ENCODE measurements around the gene EPHB6.

The EPHB6 gene

DNA sequence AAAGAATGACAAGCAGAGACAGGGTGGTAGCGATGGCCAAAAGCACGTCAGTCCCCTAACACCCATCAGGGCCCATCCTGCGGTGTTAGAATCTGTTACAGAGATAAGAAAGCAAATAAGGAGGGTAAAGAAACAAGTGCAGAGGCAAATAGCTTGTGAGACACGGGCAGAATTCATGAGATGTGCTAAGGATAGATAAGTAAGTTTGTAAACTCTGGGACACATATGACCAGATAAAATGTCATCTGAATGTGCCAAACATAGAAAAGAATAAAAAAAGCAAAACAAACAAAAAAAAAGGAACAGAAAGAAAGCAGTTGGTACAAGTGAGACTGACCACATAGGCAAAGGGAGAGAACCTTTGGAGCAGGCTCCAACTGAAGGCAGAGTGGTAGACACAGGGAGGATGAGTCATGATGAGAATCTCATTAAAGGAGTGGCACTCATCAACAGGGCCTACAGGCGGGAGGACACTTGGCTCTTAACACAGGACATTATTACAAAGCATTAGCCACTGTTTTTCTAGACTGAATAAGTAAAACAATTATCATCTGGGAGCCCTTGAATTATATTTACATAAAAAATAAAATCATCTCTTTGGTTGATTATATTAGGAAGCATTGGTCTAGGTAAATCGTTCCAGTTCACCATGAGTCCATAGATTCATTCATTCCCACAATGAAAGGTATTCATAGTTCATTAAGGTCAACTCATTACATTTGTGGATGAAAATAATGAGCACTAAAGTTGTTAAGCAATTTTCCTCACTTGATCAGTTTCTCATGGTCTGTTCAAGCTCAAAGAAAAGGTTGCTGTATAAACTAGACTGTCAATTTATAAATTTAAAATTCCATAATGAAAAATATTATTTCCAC lies 21.5 kb upstream of the EPHB6 start:
- no peak for FAIRE-seq

DNA sequence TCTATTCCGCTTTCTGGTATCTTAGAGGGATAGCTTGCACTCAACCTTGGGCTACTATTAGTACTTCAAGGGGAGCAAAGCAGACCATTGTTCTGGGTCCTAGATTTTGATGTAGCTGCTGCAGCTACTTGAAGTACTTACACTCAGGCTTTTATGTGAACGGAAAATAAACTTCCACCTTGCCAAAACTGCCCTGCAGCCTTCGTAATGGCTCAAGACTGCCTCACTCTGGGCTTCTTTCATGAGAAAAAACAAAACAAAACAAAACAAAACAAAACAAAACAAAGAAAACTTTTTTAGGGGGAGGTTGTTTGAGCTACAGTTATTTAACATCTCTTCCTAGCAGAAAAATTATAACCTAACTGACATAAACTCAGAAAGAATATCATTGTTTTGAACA lies 19.4 kb upstream of the EPHB6 start:
- no peak for FAIRE-seq

DNA sequence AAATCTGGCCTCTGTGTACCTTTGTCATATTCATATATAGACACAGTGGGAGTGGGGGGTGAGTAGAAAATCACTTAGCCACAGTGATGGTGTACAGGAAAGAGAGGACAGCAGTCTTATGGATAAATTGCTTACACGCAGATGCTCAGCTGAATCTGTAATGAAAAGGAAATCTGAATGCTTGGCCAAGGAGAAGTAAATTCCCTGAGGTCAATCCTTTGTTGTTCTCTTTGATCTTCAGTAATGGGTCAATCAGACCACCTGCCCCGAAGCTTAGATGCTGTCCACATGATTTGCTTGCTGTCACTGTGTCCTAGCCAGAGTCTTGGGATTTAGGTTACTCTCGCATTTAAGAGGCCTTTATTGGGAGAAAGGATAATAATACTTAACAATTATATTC lies 18.4 kb upstream of the EPHB6 start:
- FAIRE-seq, result no peak

DNA sequence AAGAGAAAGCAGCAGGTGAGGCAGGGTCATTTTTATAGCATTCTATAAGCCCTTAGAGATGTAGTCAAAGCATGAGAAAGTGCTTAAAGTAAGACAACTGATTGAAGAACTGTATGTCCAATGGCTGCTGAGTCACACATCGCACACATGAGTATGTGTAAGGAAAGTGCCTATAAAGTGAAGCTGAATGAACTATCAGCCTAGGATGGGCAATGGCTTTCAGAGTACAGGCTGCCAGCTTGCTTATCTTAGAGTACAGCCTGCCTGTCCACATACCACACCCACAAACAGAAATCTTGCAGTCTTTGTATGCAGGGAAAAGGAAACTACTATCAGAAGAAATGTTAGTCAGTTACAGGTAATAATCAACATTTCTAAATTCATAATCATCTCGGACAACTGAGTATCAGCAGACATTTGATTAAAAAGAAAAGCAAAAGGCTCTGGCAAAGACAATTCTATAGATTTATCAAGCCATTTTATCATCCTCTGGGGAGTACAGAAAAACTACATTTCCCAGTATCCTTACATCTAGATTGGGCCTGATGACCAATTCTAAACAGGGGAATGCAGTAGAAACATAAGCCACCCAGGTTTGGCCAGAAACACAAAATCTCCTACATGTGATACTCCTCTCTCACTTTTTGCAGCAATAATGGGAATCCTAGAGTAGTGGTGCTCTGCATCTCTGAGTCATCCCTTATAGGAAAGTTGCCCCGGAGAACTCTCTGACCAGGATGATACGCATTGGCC lies 16.2 kb upstream of the EPHB6 start:
- FAIRE-seq, result no peak

DNA sequence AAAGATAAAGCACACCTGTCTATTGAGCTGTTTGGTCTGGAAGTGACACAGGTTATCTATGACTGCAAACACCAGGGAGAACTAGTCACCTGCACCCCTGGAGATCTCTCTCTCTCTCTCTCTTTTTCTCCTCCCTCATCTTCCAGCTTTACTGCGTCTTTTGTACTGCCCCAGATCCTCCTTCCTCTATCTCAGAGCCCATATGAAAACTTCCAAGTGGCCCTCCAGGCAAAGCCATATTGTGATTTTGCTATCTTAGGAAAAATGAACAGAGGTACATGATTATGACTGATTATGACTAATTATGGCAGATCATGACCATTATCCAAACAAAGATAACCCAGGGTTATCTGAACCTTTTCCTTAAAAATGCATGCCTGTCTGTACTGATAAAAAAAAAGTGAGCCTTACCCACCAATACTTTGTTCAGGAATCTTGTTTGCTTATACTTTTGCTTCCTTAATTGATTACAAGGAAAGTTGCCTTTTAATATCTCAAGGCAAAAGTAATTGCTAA lies 12.6 kb upstream of the EPHB6 start:
- no peak for FAIRE-seq

DNA sequence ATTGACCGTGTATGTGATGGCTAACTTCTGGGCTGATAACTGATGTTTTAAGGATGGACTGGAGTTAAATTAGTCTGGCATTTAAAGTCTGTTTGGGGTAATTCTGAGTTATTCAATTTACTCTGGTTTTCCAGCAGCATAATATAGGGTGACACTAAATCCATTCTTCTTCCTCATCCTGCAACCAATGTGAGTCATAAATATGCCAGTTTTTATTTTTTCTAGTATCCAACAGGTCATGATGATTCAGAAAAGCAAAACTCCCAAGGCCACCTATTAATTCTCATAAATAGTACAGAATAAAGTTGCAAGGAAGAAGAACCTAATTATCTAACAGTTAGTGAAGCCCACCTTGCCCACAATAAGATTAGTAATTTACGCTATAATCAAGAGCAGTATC lies 7.5 kb upstream of the EPHB6 start:
- no peak for FAIRE-seq

DNA sequence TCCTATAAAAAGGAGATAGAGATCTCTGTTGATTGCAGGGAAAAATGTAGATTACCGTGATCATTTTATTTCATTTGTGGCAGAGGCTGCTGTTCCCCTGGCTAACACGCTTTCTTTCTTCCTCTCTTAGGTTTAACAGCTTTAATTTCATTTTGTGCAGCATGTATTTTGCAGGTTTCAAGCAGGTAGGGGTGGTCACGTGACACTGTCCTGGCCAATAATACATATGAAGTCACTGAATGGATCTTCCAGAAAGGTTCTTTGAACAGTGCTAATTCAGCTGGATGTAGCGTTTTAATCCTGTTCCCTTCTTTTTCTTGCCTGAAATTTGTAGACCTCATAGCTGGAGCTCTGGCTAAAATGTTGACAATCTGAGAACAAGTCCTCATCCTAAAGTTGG lies 3.6 kb upstream of the EPHB6 start:
- no peak for FAIRE-seq

DNA sequence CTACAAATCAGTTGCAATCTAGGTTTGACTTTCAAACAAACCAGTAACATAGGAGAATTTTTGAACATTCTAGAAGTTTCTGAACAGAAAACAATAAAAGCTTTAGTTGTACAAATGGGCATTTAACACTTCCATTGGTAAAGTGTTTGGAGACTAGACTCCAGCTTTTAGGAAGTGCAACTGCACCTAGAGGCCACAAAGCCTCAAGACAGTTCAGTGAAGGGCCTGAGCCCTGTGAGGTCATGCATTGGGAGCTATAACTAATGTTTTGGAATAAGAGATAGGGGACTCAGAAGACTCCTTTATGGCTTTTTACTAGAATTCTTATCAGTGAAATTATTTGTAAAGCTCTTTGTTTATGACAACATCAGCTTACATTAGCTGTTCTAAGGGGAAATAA lies 3.0 kb upstream of the EPHB6 start:
- FAIRE-seq, result no peak

DNA sequence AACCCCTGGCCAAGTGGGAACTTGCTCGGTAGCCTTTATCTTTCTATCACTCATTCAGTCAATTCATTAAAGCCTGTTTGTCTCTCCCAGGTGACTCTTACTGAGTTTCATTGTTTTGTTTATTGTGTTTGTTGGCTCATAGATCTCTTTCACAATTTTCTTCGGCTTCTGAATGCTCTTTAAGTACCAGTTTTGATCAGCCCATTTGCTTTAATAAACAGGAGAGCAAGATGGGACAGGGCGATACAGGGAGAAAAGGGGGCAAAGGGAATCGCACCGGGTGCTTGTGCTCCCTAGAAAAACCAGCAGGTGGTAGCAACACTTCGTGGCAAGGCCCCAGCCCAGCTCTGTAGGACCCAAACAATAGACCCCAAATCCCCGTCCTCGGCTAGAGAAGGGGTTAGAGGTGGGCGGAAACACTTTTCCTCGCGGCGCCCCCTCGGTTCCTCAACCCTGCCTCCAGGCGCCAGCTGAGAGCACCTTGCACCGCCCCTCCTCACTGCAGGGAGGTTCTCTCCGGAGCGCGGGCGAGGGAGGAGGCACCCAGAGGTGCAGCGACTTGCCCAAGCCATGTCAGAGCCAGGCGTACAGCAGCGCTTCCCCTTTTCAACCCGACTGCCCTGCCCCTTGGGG lies 1.0 kb upstream of the EPHB6 start:
- no peak for FAIRE-seq

DNA sequence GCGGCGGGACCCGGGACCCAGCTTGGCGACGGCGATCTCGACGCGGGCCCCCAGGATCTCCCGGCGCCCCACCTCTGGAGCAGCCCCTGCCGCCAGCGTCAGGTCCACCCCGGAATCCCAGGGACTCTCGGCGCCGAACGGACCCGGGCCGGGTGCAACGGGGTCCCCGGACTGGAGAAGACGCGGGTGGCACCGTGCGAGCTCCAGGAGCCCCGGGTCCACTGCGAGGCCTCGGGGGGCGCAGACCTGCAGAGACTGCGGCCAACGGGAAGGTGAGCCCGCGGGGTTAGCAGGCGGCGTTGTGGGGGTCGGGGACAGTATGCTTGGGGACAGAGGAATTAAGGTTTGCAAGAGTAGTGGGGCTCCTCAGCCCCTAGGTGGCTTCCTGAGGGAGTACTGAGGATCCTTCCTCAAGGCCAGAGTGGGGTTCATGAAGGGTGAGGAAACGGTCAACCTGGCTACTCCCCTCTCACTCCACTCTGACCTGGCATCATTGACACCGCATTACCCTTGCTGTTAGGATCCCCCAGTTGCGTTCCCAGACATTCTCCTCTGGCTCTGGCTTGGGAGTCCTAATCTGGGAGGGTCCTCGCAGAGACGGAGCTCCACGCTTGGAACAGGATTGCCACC lies 353 bp downstream of the EPHB6 start:
- FAIRE-seq, result no peak

DNA sequence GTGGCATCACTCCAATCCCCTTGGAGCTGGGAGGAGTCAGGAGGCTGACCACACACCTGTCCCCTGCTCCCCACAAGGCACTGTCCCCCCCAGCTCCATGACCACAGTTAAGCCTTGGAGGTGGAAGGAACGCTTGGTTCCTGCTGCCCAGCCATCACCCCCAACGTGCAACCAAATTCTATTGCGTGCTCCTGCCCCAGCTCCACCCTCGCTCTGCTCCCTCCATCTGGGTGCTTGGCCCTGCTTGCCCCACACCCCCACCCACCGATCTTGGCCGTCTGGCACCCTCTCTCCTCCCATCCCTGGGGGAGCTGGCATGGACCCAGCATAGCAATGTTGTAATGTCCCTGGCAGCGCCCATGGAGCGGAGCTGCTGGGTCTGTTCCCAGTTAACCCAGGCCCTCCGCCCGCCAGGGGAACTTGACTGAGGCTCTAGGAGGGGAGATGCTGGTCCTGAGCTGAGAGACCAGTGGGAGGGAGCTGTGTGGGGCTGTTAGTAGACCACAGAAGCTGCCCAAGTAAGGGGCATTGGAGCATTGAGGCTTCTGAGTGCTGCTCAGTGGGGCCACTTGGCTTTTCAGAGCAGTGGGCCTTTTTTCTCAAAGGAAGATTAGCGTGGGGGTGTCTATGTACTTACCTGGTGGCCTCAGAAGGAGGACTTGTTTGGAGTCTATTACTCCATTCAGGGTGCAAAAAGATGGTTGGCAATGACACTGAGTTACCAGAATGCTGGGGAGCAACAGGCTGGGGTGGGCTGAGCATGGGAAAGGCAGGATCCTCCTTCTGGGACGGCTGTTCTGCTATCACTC lies 1.1 kb downstream of the EPHB6 start:
- FAIRE-seq, result no peak

DNA sequence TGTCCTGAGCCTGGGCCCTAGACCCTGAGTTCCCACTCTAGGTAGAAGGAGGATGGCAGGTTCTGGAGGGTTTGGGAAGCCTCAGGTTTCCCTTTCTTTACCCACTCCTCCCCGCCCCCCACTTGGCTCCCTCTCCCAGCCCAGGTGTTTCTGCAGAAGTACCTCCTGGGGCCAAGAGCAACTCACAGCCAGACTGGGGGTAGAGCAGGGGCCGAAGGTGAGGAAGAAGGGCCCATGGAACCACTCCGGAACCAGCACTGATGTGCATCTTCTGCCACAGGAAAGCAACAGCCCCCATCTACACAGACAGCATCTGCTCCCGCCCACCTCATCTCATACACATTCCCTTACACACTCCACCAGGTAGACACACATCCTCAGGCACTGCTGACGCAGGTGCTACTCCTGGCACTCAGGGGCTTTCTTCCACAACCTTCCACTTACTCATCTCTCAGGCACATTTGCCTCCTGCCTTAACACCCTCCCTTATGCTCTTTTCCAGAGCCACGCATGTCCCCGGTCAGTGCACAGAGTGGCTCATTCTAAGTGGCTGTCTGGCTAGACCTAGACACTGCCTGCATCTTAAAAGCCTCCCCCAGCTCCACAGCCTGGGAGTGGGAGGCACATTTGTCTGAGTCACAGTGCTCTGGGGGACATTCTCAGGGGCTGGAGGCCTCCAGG lies 1.8 kb downstream of the EPHB6 start:
- FAIRE-seq, result no peak

DNA sequence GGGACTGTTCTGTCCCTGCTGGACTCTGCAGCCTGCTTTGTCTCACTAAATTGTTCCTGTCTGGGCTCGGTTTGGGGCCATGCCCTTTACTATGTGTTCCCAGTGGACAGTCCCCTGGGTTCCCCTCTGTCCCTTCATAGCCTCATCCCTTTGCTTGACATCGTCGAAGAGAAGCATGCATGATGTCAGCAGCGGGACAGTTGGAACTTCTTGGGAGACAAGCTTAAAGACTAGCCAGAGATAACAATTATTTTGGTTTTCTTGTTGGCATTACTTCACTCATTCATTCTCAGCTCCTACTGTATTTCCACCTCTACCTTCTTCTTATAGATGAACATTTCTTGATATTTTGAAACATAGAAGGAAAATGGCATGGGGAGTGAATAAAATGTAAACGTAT lies 2.7 kb downstream of the EPHB6 start:
- FAIRE-seq, result no peak

DNA sequence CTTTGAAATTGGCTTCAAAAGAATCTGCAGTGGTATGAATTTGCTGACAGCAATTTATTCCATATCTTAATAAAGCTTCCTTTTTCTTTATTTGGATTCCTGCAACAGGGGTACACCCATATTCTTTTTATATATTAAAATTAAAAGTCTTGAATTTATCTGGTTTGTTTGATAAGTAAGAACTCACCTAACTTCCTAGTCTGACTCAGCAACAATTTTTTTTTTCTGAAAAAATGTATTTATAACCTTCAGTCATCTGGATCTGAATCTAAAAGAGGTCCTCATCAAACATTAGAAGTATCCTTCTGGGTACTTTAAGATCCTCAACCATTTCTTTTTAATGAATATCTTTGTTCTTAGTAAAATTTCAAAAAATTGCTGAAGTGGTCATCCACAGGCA lies 4.5 kb downstream of the EPHB6 start:
- no peak for FAIRE-seq

DNA sequence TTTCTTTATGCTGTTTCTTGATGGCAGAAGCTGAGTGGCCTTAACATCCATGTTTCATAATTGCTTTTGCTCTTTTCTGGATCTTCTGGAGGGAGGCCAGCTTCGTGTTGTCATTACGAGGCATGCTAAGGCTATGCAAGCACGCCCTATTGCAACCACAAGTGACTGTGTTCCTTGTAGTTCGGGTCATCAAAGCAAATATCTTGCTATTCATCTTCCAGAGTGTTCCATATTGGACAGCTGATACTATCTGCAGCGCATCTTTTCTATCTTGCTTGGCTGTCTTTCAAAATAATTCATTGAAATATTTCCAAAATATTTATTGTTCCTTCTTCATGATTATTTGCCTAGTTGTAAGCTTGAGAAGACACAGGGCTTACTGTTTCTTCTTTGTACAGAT lies 5.0 kb downstream of the EPHB6 start:
- no peak for FAIRE-seq

DNA sequence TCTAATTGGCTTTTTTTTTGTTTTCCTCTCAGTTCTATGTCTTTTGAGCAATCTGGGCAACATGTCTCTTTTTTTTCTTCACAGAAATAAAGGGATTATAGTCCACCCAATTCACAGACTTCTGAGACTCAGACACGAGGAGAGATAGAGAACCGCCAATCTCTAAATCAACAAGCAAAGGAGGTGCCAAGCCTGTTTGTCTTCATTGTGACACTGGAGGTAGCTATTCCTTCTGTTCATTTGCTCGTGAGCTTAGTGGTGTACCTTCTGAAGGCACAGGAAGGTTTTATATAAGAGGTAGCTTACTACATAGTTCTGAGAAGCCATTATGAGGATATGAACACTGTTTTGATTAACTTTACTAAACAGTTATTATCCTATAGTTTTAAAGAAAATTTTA lies 6.1 kb downstream of the EPHB6 start:
- FAIRE-seq, result no peak

DNA sequence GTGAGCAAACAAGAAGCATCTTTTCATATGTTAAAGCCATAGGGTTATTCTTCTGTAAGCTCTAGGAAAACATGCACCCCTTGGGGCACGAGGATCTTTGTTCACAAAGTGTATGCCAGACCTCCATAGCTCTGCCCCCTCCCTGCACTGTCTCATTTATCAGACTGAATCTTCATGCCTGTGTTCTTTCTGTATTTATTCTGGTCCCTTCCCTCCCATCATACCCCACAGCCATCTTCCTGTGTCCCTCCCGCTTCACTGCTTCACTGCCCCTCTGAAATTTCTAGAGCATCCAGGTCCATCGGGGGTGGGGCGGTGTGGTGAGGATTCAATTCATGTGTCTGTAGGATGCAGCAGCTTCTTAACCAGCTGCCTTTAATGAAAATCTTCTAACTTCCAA lies 7.5 kb downstream of the EPHB6 start:
- no peak for FAIRE-seq

DNA sequence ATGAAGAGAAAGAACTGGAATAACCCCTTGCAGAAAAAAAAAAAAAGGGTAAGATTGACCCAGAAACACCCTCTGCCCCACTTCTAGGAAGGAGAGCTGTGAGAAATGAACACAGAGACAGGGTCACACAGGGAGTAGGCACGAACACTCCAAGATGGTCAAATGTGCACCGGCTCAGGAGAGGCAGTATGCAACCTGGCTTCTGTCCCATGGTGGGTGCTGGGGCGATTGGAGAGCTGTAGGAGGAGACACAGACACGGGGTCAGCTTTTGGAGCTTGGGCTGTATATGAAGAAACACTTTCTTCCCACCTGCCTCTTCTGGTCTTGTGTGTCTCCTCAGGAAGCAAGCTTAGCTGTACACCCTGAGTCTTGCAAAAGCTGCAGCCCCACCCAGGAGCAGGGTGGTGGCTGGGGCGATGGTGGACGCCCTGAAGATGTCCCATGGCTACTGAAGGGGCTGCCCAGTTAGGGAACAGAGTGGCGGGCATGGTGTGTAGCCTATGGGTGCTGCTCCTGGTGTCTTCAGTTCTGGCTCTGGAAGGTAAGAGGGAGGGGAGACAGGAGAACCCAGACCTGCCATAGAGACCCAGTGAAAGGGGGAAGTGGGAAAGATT lies 8.0 kb downstream of the EPHB6 start:
- no peak for FAIRE-seq

DNA sequence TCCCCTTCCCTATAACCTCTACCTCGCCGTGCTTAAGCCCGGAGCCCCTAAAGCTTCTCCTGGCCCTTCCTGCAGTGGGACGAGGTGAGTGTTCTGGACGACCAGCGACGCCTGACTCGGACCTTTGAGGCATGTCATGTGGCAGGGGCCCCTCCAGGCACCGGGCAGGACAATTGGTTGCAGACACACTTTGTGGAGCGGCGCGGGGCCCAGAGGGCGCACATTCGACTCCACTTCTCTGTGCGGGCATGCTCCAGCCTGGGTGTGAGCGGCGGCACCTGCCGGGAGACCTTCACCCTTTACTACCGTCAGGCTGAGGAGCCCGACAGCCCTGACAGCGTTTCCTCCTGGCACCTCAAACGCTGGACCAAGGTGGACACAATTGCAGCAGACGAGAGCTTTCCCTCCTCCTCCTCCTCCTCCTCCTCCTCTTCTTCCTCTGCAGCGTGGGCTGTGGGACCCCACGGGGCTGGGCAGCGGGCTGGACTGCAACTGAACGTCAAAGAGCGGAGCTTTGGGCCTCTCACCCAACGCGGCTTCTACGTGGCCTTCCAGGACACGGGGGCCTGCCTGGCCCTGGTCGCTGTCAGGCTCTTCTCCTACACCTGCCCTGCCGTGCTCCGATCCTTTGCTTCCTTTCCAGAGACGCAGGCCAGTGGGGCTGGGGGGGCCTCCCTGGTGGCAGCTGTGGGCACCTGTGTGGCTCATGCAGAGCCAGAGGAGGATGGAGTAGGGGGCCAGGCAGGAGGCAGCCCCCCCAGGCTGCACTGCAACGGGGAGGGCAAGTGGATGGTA lies 9.2 kb downstream of the EPHB6 start:
- no peak for FAIRE-seq
